Measurements from ENCODE around the gene CYP2W1. TPM values are rescaled to one million over a fixed set of nuclear protein-coding genes. Genes with fewer than 3 reads are reported as not detected.

CYP2W1 gene
- total and polyA plus RNA-seq, 10 of the 15 experiments (the other 5 are each of a cell fraction or from before 2014, with no cell fraction given), result not detected

- TF ChIP-seq CREM (IDR thresholded peaks at IDR 0.05; ENCODE audit: low read depth), result no peak; the same call in 1 of the 2 replicates
- TF ChIP-seq TBL1XR1 (IDR thresholded peaks at IDR 0.05; ENCODE audit: low read depth, low read length), result peak; percentile 71; the same call in 1 of the 2 replicates
- 0 out of 2 replicates have a peak, but pooled peaks have one; percentile 55 for TF ChIP-seq ZSCAN29 (IDR thresholded peaks at IDR 0.05)
- TF ChIP-seq MYB (IDR thresholded peaks at IDR 0.05; ENCODE audit: borderline replicate concordance, low read depth, low read length), result no peak
- TF ChIP-seq KLF5 (IDR thresholded peaks at IDR 0.05; ENCODE audit: partially characterized antibody), result no peak
- no peak for TF ChIP-seq SREBF1 (IDR thresholded peaks at IDR 0.05; ENCODE audit: low read length)
- TF ChIP-seq NR2C2 (IDR thresholded peaks at IDR 0.05; ENCODE audit: borderline replicate concordance, control insufficient read depth, insufficient read length, low read depth), result no peak
- no peak; the same call in 1 of the 2 replicates for TF ChIP-seq GATAD2B (conservative IDR thresholded peaks at IDR 0.05; ENCODE audit: low read depth)
- TF ChIP-seq EGR1 (IDR thresholded peaks at IDR 0.05; ENCODE audit: borderline replicate concordance in 1 of 2, low read depth in 2 of 2, low read length in 2 of 2), result peak in 1 of 2 experiments; percentile 10; a peak in 1 of 3 replicates
- no peak for TF ChIP-seq E2F8 (IDR thresholded peaks at IDR 0.05; ENCODE audit: low read depth, partially characterized antibody)
- no peak for TF ChIP-seq FOXK2 (IDR thresholded peaks at IDR 0.05)
- no peak for TF ChIP-seq JUND (IDR thresholded peaks at IDR 0.05; ENCODE audit: low read depth, low read length)
- no peak for TF ChIP-seq CEBPZ (IDR thresholded peaks at IDR 0.05; ENCODE audit: low read depth, low read length)
- no peak for TF ChIP-seq CBFB (IDR thresholded peaks at IDR 0.05; ENCODE audit: low read depth)
- TF ChIP-seq TCF3 (IDR thresholded peaks at IDR 0.05; ENCODE audit: borderline replicate concordance, insufficient read depth, low read depth, low read length), result peak; percentile 86; the same call in 1 of the 2 replicates
- TF ChIP-seq FOS (IDR thresholded peaks at IDR 0.05; ENCODE audit: borderline replicate concordance, extremely low read depth, insufficient read length), result no peak
- peak; percentile 59 to 79; a peak in 3 of 4 replicates for TF ChIP-seq BHLHE40 (IDR thresholded peaks at IDR 0.05; ENCODE audit: borderline replicate concordance in 1 of 2, low read depth in 2 of 2, low read length in 1 of 2)
- no peak for TF ChIP-seq ATF7 (IDR thresholded peaks at IDR 0.05; ENCODE audit: low read depth)
- no peak for TF ChIP-seq PML (IDR thresholded peaks at IDR 0.05; ENCODE audit: low read length)
- 0 out of 2 replicates have a peak, but pooled peaks have one; percentile 69 for TF ChIP-seq TARDBP (IDR thresholded peaks at IDR 0.05; ENCODE audit: borderline replicate concordance)
- TF ChIP-seq HDAC6 (IDR thresholded peaks at IDR 0.05; ENCODE audit: unreplicated experiment), result no peak
- TF ChIP-seq TCF12 (IDR thresholded peaks at IDR 0.05; ENCODE audit: low read depth, low read length), result peak; percentile 90
- no peak for TF ChIP-seq RUNX3 (IDR thresholded peaks at IDR 0.05; ENCODE audit: low read length)
- no peak for TF ChIP-seq BRCA1 (IDR thresholded peaks at IDR 0.05; ENCODE audit: low read depth, low read length)
- no peak for TF ChIP-seq EZH2 (IDR thresholded peaks at IDR 0.05; ENCODE audit: borderline replicate concordance, control insufficient read depth, low read depth, low read length)
Observed at GRCh38 chr7:992709-993607, 10.0 kb downstream of the CYP2W1 start (continued).
